NCI-H1105 (cell line): Measurements from ENCODE around the gene SMOC2.

Source experiments
- DNase-seq: peaks from one replicate; lab custom pipeline; 2025; lab: John Stamatoyannopoulos, UW

SMOC2 gene

GRCh38 chr6:168415098-168415992 is 25.6 kb upstream of the SMOC2 start:
- DNase-seq = no peak

GRCh38 chr6:168415993-168416530 is 24.9 kb upstream of the SMOC2 start:
- no peak for DNase-seq

DNA sequence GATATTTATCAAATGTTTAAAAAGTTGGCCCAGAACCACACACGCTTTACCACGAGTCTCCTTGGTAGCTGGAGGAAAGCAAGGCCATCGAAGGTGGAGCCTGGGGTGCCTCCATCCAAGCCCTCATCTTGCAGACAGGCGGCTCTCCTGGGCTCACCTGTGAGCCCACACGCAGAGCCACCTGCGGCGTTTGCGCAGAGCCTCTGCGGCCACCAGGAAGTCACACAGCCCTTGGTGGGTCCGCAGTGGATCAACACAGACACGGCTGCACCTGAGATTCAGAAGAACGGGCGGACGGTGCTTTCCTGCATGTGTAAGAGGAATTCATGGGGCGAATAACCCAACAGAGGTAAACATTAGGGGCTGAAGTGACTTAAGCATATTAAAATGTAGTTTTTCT is 24.5 kb upstream of the SMOC2 start:
- DNase-seq = no peak

- no peak for DNase-seq
Observed at GRCh38 chr6:168417191-168417590, 23.8 kb upstream of the SMOC2 start.

- no peak for DNase-seq
Observed at GRCh38 chr6:168417679-168418557, 23.1 kb upstream of the SMOC2 start.

GRCh38 chr6:168418711-168419121 is 22.3 kb upstream of the SMOC2 start:
- no peak for DNase-seq

DNA sequence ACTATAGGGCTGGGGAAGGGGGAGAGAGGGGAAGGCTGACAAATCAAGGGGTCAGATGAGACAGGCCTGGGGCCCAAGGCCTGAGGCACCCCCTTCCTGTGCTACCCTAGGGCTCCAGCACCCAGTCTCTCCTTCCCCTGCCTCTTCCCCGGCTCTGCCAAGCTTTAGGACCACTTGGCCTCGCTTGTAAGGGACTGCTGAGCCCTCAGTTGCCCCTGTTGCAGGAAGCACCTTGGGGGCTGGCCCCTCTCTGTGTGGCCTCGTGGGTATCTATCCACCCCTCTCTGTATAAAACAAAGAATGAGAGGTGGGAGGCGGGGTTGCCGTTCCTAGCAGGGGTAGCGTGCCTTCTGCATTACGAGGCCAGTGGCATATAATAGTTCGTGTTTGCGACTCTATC is 21.4 kb upstream of the SMOC2 start:
- DNase-seq = no peak

DNA sequence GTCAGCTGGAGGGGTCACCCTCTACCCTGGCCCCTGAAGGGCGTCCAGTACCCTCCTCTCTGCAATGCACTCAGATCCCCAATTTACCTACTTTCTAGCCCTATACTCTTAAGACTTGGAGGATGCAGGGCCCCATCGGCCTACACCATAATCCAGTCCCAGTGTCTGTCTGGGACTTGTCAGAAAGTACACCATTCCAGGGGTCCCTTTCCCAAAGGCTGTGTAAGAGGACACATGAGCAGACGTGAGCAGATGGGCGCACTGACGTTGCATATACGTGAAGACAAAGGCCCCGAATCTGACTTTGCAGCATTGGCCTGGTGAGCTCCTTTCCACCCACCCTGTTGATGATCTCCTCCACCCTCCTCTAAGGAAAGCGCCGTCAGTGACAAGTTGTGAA is 20.9 kb upstream of the SMOC2 start:
- DNase-seq = no peak

GRCh38 chr6:168420706-168421105 is 20.3 kb upstream of the SMOC2 start:
- DNase-seq = no peak

DNA sequence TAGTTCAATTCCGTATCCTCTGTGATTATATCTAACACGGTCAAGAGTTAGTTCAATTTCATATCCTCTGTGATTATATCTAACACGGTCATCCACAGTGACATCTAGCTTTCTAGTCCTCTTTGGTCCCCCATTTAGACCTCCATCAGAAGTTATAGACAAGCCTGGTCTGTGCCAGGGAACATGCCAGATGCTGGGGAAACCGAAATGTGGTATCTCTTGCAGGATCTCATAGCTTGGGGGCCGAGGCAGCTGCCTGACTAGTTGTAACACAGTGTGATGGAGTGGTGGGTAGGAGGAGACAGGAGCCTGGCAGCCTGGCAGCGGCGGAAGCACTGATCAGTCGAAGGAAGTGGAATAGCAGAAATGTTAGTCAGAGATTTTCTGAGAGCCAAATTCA is 13.8 kb upstream of the SMOC2 start:
- DNase-seq = no peak

DNA sequence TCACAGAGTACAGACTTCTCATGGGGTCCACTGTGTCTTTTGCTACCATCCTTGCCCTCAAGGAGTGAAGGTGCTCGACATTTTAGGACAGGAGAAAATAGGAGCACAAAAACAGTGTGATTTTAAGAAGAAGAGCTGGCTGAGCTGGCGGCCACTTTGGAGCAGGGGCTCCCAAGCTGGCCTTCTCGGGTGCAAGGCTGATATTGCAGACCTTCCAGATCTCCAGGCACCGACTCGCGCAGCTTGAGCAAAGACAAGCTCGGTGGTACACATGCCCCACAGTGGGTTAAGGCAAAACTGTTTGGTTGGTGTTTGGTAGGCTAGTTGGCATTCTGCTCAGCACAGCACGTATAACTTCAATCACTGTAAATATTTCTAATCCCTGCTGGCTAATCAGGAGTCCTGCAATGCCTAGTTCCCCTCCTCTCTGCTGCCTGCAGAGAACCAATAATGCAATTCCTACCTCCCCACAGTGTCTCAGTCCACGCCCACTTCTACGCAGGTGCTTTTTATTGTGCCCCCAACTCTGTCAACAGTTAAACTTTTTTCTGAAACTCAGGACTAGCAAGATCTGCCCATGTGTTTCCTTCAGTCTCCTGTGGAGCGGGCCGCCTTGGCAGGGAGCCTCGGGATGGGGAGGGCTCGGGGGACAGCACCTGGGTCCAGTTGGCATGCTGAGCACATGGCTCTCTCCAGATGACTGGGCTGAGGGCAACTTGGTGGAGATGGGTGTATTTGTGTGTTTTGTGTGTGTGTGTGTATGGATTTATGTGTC is 12.7 kb upstream of the SMOC2 start:
- DNase-seq = no peak

GRCh38 chr6:168428863-168429262 is 12.1 kb upstream of the SMOC2 start:
- DNase-seq = no peak

DNA sequence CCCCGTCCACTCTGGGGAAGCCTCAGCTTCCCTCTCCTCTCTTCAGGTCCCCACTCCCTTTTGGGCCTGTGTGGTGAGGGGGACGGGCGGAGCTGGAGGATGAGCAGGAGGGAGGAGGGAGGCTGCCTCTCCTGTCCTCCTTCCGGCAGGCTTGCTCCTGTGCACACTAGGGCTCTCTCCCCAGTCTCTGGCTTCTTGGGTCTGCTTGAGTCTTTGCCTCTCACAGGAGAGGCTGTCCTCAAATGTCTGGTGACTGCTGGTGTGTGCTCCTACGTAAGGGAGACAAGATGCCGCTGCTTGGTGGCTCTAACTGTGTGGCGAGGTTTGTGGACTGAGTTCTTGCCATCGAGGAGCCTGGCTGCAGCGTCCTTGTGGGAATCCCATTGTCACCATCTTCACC is 8.8 kb upstream of the SMOC2 start:
- no peak for DNase-seq

DNA sequence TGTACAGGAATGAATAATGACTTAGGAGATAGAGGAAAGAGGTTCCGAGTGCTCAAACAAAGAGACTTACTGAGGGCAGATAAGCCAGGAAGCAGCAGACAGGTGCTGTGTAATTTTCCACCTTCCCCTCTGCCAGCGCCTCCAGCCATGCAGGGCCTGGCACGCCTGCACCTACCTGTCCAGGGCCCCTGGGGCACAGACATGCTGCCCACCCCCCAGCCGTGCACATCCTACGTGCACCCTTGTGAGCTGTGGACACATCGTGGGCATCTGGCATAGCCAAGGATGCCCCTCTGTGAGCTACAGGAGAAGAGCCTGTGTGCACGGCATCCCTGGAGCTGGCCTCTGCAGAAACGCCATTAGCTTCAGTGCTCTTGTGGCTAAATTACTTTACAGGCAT is 7.1 kb upstream of the SMOC2 start:
- DNase-seq = no peak

DNA sequence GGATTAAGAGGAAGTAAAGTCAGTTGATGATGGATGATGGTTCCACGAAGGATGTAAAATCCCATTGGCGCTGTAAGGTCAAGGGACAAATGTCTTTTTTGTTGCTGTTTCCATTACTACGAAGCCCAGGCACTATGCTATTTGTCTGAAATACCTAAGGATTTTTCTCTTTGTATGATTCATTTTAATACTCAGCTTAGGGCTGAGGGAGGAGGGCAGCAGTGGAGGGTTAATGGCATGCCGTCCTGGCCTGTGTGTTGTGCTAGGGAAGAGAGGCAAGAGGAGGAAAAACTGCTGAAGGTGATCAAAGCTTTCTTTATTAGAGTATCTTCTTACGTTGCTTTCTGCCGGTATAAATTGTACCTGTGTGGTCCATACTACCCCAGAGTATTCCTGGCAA is 6.5 kb upstream of the SMOC2 start:
- no peak for DNase-seq

DNA sequence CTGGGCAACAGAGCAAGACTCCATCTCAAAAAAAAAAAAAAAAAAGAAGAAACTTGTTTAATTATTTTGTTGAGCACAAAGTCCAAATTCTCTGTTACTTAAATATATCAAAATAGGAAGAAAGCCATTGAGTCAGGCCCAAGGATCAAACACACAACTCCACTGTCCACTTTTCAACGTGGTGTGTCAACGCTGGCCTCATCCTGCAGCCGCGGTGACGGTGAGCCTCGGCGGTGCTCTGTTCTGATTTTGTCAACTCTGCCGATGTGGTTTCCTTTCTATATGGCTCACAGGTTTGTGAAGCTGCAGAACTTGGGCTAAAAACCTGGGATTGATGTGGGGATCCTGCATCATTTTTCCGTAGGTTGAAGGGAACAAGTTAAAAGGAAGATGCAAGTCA is 3.2 kb upstream of the SMOC2 start:
- DNase-seq = no peak

GRCh38 chr6:168438783-168439520 is 2.0 kb upstream of the SMOC2 start:
- DNase-seq = no peak

GRCh38 chr6:168439794-168440450 is 1.1 kb upstream of the SMOC2 start:
- no peak for DNase-seq

DNA sequence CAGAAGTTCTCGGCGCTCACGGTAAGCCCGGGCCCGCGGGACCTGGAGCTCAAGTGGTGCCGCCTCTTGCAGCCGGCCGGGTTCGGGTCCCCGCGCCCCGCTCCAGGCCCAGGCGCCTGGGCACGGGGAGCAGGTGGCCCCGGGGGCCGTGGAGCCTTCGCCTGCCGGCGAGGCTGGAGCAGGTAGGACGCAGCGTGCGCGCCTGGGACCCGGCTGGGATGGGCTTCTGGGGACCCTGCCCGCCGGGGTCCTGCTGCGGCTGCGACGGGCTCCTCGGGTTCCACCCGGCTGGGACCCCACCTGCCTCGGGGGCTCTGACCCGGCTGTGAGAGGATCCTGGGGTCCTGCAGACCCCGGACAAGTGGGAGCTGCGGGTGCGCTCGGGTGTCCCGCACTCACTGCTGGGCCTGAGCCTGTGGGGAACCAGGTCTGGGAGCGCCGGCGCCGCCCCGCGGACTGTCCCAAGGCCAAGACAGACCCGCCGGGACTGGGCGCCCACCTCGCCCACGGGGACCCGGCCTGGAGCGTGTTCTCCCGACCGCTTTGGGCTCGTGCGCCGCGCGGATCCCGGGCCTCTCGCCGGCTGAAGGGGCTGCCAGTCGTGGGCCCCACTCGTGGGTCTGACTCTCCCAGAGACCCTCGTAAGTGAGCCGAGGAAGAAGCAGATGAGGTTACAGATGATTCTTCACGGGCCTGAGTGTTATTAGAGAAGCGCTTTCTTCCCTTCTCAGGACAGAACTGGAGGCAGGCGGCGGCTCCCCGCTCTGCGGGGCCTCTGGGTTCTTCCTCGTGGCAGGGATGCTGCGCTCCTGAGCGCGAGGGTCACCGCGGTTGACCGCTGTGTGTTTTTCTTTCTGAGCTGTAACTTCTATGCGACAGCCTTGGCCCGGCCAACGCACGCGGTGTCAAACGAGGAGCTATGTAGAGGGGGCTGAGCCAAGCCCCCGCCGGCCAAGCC is 729 bp downstream of the SMOC2 start:
- DNase-seq = no peak

DNA sequence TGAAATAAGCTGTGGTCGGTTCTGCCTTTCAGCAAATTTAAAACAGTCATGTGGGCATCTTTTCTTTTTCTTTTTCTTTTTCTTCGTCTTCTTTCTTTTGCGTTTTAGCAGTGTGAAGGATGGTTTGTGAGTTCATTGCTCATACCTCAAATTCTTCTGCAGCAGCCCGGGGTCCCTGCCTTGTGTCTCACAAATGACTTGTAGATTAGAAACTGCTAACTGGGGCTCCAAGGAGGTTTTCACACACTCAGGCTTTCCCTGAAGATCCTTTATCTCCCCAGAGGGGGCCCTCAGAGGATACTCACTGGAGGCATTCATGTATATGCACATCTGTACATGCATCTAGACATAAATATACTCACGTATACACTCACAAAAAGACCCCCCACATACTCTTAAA is 1.7 kb downstream of the SMOC2 start:
- DNase-seq = no peak
